ENCODE measurements around the gene STK17B. TPM values are rescaled to one million over a fixed set of nuclear protein-coding genes. Genes with fewer than 3 reads are reported as not detected.
"Not testable (repeated sequence)": the region's sequence is repeated elsewhere in the genome, so short reads cannot be mapped to it uniquely, and the experiment has no call there.

Gene STK17B
- total and polyA plus RNA-seq, 2 experiments from 2014 or later: 5.7 to 13.7 TPM

- TF ChIP-seq ZNF462 (CRISPR knock-in tag; IDR thresholded peaks at IDR 0.05): no peak
- no peak for TF ChIP-seq NANOG (IDR thresholded peaks at IDR 0.05; ENCODE audit: borderline replicate concordance)
- no peak for TF ChIP-seq JUNB (IDR thresholded peaks at IDR 0.05; ENCODE audit: unreplicated experiment)
These were observed 75.1 kb downstream of the STK17B start (continued) for GRCh38 chr2:196096264-196096663.

GRCh38 chr2:196089448-196089847 is 81.9 kb downstream of the STK17B start:
- ATAC-seq; H3K36me3 ChIP-seq (ENCODE audit: insufficient read depth); H2AFZ ChIP-seq; H3K4me3 Mint-ChIP-seq; H3K27me3 ChIP-seq (ENCODE audit: insufficient read depth); H3K4me1 ChIP-seq (ENCODE audit: insufficient read depth); H3K9me2 ChIP-seq (ENCODE audit: insufficient read depth); H3K27ac Mint-ChIP-seq; H3K4me1 Mint-ChIP-seq; H3K79me2 ChIP-seq (replicated peaks; ENCODE audit: insufficient read depth); H3K27me3 Mint-ChIP-seq (ENCODE audit: insufficient read depth, low read depth, poor library complexity); H3K4me2 ChIP-seq; DNase-seq (ENCODE audit: low spot score); H3K4me3 ChIP-seq; H3F3A ChIP-seq (replicated peaks; ENCODE audit: low read depth); H4K20me1 ChIP-seq (replicated peaks; ENCODE audit: insufficient read depth); H3K27ac ChIP-seq (ENCODE audit: low read depth): not testable (repeated sequence)
- H3K9me3 Mint-ChIP-seq: peaks cover 36% of the 10 kb centered on the region
- peaks cover 26% of the 10 kb centered on the region for H3K36me3 Mint-ChIP-seq (ENCODE audit: low read depth)

DNA sequence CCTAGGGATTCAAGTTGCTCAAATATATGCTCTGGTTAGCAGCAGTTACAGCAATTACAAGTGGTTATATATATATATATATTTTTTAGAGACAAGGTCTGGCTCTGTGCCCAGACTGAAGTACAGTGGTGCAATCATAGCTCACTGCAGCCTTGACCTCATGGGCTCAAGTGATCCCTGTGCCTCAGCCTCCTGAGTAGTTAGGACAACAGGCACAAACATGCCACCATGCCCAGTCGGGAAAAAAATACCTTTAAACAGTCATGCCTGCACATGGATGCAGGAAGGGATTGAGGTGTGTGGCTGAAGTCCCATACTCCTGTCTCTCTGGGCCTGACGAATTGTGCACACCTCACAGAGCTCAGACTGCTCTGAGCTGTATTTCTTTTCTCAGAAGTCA is 83.2 kb downstream of the STK17B start:
- peaks cover 3% of the 10 kb centered on the region for H3K27me3 Mint-ChIP-seq (ENCODE audit: insufficient read depth, low read depth, poor library complexity)
- no peaks in the 10 kb centered on the region for H3K4me1 ChIP-seq (ENCODE audit: insufficient read depth)
- no peaks in the 10 kb centered on the region for H3F3A ChIP-seq (replicated peaks; ENCODE audit: low read depth)
- DNase-seq (ENCODE audit: low spot score) (no peak), ATAC-seq (no peak)
- no peaks in the 10 kb centered on the region for H3K27me3 ChIP-seq (ENCODE audit: insufficient read depth)
- no peak overlapping the region for H2AFZ ChIP-seq
- no peaks in the 10 kb centered on the region for H3K4me1 Mint-ChIP-seq
- H3K9me2 ChIP-seq (ENCODE audit: insufficient read depth): no peaks in the 10 kb centered on the region
- no peak overlapping the region for H3K4me3 ChIP-seq
- H3K4me3 Mint-ChIP-seq: no peak overlapping the region
- H4K20me1 ChIP-seq (replicated peaks; ENCODE audit: insufficient read depth): no peaks in the 10 kb centered on the region
- H3K27ac Mint-ChIP-seq: no peak overlapping the region
- H3K27ac ChIP-seq (ENCODE audit: low read depth): no peak overlapping the region
- H3K36me3 Mint-ChIP-seq (ENCODE audit: low read depth): peaks cover 27% of the 10 kb centered on the region
- H3K79me2 ChIP-seq (replicated peaks; ENCODE audit: insufficient read depth): no peaks in the 10 kb centered on the region
- no peak overlapping the region for H3K4me2 ChIP-seq
- H3K9me3 Mint-ChIP-seq: peaks cover 37% of the 10 kb centered on the region
- H3K36me3 ChIP-seq (ENCODE audit: insufficient read depth): no peaks in the 10 kb centered on the region; the same call in 1 of the 2 replicates
- TF ChIP-seq CREB1 (CRISPR knock-in tag; IDR thresholded peaks at IDR 0.05; ENCODE audit: low read depth) (no peak), EZH2 (IDR thresholded peaks at IDR 0.05; ENCODE audit: low read depth, unreplicated experiment) (no peak), ZNF331 (CRISPR knock-in tag; IDR thresholded peaks at IDR 0.05; ENCODE audit: low read depth) (no peak), REST (IDR thresholded peaks at IDR 0.05; ENCODE audit: unreplicated experiment) (no peak), ETS1 (IDR thresholded peaks at IDR 0.05) (no peak), EZH2phosphoT487 (IDR thresholded peaks at IDR 0.05; ENCODE audit: unreplicated experiment) (no peak), POLR2AphosphoS5 (IDR thresholded peaks at IDR 0.05; ENCODE audit: low read depth) (no peak), STAT1 (IDR thresholded peaks at IDR 0.05; ENCODE audit: unreplicated experiment) (no peak), JUNB (IDR thresholded peaks at IDR 0.05; ENCODE audit: unreplicated experiment) (no peak)

All from GM23338 (cell line).